Left ventricle myocardium superior (tissue), 1 donor: ENCODE measurements around the gene TPCN1. TPM values are rescaled to one million over a fixed set of nuclear protein-coding genes. Genes with fewer than 3 reads are reported as not detected.

Source experiments
- ATAC-seq: fragments of 200-7000 bp; cut with Tn5 transposase; one replicate; pipeline ENCODE4 v1.9.1; 2020; ENCODE audit warnings: mild to moderate bottlenecking, moderate library complexity
- DNase-seq: peaks from one replicate; pipeline ENCODE4 v3.0.0-alpha.2; 2020
- intact Hi-C: fragments of 100-400 bp; cut with micrococcal nuclease; formaldehyde crosslinking; loops from one replicate; pipeline ENCODE4 v1.11.0; 2022
- total RNA-seq: library from RNA; stranded (reverse); fragmentation: NEBNext Ultra II Directional; extraction: Animal tissue kit (Norgen Biotek cat#: 25700); gene quantifications from one replicate; pipeline ENCODE4 v1.2.1, GENCODE V29; 2021
- donor health status: DM: no; HTN: yes; CAD: no; lungs with severe emphysema.

Gene TPCN1
- total RNA-seq, 1 donor from 2014 or later: 145 TPM

DNA sequence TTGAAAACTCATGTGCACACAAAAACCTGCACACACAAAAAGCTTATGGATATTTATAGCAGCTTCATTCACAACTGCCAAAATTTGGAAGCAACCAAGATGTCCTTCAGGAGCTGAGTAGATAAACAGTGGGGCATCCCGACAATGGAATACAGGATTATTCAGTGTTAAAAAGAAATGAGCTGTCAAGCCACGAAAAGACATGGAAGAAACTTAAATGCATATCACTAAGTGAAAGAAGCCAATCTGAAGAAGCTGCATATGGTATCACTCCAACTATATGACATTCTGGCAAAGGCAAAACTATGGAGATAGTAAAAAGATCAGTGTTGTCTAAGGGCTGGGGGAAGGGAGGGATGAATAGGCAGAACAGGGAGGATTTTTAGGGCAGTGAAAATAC lies 5.2 kb upstream of the TPCN1 start:
- ATAC-seq (no peak), DNase-seq (no peak)
- intact Hi-C loops: no loop called here

- intact Hi-C loops: no loop called here
- DNase-seq (no peak), ATAC-seq (no peak)
Observed at GRCh38 chr12:113220593-113221180, 577 bp upstream of the TPCN1 start.

- ATAC-seq: no peak
- intact Hi-C loops: no loop called here
- DNase-seq: no peak
Observed at GRCh38 chr12:113221997-113222729, 899 bp downstream of the TPCN1 start.

- intact Hi-C loops: no loop called here
Observed at GRCh38 chr12:113222730-113223531, 1.7 kb downstream of the TPCN1 start.

DNA sequence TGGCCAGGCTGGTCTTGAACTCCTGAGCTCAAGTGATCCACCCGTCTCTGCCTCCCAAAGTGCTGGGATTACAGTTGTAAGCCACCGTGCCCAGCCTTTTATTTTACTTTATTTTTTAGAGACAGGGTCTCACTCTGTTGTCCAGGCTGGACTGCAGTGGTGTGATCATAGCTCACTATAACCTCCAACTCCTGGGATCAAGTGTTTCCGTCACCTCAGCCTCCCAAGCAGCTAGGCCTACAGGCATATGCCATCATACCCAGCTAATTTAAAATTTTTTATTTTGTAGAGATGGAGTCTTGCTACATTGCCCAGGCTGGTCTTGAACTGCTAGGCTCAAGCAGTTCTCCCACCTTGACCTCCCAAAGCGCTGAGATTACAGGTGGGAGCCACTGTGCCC lies 3.7 kb downstream of the TPCN1 start:
- intact Hi-C loops: no loop called here
- DNase-seq: no peak

More at GRCh38 chr12:113222730-113223531, 1.7 kb downstream of the TPCN1 start:
- peak; percentile 24 for ATAC-seq
- DNase-seq: peak; percentile 71

DNA sequence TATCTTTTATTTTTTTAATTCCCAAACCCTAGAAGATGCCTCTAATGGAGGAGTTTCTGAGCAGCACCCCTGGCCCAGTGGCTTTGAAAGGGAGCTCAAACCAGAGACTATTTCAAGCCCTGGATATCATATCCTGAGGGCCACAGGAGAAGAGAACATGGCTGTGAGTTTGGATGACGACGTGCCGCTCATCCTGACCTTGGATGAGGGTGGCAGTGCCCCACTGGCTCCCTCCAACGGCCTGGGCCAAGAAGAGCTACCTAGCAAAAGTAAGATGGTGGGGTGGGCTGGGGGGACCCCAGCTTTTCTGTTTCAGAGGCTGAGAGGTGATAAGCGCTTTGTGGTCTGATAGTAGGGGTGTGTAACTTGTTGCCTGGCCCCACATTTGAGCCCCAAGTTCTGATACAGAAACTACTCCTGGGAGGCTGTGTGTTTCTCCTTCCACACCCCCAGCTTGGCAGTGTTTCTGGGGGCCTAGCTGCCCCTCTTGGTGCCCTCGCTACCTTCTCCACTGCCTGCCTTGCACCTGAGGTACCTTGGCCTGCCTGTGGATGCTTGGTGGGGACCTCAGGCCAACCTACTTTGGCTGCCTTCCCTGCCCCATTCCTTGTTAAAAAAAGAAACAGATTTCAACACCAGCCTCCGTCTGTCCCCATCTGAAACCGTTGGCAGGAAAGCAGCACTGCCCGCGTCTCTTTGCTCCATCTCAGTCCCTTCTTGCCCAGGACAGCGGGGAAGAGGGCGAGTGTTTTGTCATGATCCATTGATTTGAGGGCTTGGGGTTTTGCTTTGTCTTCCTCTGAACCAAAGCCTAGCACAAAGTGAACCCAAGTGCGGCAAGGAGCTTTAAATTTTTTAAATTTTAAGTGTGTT lies 5.7 kb downstream of the TPCN1 start:
- DNase-seq: peak; percentile 71
- intact Hi-C loops: no loop called here

More for the DNA sequence above, 3.7 kb downstream of the TPCN1 start:
- no peak for ATAC-seq

GRCh38 chr12:113227686-113228391 lies 6.6 kb downstream of the TPCN1 start:
- ATAC-seq: no peak
- DNase-seq: no peak
- intact Hi-C loops: no loop called here

More for the DNA sequence above, 5.7 kb downstream of the TPCN1 start:
- peak; percentile 57 for ATAC-seq

GRCh38 chr12:113228394-113229028 lies 7.2 kb downstream of the TPCN1 start:
- intact Hi-C loops: no loop called here
- peak; percentile 42 for ATAC-seq
- DNase-seq: no peak

GRCh38 chr12:113230315-113231234 lies 9.3 kb downstream of the TPCN1 start:
- DNase-seq: peak; percentile 41
- peak; percentile 44 for ATAC-seq

GRCh38 chr12:113231235-113232088 lies 10.2 kb downstream of the TPCN1 start:
- intact Hi-C loops: no loop called here
- DNase-seq (no peak), ATAC-seq (peak; percentile 2)

More at GRCh38 chr12:113230315-113231234, 9.3 kb downstream of the TPCN1 start:
- intact Hi-C loops: no loop called here

- ATAC-seq (no peak), DNase-seq (peak; percentile 35)
- intact Hi-C loops: no loop called here
Observed at GRCh38 chr12:113232089-113232839, 11.0 kb downstream of the TPCN1 start.

DNA sequence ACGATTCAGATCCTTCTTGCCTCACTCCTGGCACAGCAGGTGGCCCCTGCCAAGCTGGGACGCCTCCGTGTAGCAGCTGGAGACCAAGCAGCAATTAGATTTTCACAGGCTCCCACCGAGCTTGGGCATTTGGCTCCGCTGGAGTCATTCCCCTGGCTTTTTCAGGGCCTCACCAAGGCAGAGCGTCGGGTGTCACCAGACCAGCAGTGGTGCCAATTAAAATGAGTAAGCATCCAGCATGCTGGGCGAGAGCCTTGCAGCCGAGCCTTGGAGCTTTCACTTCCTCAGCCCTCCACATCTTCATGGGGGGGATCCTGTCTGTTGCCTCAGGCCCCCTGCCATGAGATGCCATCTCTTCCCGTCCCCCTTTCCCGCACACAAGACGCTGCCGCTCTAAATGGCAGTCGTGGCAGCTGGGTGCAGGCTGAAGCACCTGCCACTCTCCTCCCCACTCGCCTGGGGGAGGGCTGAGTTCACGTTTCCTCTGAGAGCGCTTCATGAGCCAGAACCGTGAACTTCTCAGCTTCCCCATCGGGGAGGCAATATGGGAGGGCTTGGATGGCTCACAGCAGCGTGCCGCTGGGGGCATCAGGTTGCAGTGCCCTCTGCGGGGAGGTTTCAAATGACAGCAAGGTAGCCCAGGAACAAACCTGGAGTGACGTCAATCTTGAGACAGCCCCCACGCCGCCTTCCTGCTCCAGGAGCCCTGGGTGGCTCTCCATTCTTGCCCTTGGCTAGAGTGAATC lies 11.7 kb downstream of the TPCN1 start:
- peak; percentile 54 for ATAC-seq
- intact Hi-C loops: no loop called here

DNA sequence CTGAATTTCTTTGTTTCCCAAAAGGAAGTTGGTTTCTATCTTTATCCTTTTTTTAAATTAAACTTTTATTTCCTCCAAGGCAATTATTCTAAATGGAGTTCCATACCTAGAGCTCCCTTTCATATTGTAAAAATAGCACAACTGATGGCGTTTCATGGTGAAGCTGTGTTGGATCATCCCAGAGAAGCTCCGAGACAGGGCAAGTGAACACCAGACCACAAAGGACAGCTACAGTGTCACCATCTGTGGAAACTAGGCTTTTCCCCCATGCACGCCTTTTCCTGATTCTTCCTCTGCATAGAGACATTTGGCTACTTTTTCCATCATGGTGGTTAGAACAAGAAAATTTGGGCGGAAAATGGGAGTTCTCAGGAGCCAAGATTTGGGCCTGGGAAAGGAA lies 12.7 kb downstream of the TPCN1 start:
- intact Hi-C loops: no loop called here
- ATAC-seq: no peak
- DNase-seq: no peak

More for the DNA sequence above, 11.7 kb downstream of the TPCN1 start:
- DNase-seq: peak; percentile 67

- intact Hi-C loops: no loop called here
- DNase-seq (no peak), ATAC-seq (no peak)
Observed at GRCh38 chr12:113234483-113234882, 13.2 kb downstream of the TPCN1 start.

GRCh38 chr12:113235976-113236375 lies 14.7 kb downstream of the TPCN1 start:
- DNase-seq (peak; percentile 52), ATAC-seq (peak; percentile 15)
- intact Hi-C loops: no loop called here
